Measurements from ENCODE around the gene SSR3.

GRCh38 chr3:156586905-156587759, 32.2 kb upstream of the SSR3 start:
- TF ChIP-seq CTCF (IDR thresholded peaks at IDR 0.05) (no peak), POLR2A (IDR thresholded peaks at IDR 0.05) (no peak)
